Limb (tissue), 2 donors: ENCODE data around the gene ITGB7.
A peak's percentile ranks its signal among the peaks of the same experiment; 100 is the strongest.

Experiments
- DNase-seq, 2 donors: peaks; one replicate each; pipeline ENCODE4 v3.0.0-alpha.2; 2016; ENCODE audit errors: extremely low spot score in 2 of 2

Gene ITGB7

DNA sequence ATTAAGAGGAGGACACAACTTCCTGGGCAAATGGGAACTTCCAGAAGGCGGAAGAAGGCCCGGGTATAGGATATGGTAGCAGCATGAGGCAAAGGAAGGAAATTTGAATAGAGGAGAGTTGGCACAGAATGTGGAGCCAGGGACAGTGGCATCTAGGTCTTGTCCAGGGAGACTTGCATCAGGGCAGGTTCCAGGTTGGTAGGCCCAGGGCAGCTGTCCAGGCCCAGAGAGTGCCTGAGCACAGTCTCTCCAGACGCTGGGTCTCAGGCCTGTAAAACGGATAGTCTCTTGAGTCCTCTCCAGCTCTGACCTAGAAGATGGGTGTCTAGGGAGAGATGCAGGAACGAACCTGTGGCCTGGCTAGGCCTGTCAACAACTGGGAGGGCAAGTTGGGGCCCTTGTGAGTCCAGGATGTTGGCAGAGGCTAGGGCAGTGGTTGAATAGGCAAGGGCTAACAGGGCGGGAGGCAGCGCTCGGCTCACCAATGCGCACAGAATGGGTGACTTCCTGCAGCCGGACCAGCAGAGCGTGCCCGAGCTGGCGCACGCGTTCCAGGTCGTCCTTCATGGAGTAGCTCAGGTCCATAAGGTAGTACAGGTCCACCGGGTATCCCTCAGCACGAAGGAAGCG lies 9.9 kb downstream of the ITGB7 start:
- no peak for DNase-seq

DNA sequence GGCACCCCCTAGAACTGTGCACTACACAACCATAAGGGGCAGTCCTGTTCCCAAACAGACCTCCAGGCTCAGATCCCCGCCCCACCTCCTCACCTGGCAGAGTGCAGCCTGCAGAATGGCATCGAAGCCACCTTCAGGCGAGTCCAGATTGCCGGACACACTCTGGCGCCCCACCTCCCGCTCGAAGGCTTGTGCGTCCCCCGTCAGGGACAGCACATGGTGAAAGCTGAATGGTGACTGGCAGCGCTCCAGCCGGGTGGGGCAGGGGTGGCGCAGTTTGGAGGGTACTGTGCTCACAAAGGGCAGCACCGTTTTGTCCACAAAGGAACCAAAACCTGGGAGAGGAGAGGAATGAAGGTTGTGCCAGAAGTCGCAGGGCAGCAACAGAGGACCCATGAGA lies 10.6 kb downstream of the ITGB7 start:
- DNase-seq: no peak

DNA sequence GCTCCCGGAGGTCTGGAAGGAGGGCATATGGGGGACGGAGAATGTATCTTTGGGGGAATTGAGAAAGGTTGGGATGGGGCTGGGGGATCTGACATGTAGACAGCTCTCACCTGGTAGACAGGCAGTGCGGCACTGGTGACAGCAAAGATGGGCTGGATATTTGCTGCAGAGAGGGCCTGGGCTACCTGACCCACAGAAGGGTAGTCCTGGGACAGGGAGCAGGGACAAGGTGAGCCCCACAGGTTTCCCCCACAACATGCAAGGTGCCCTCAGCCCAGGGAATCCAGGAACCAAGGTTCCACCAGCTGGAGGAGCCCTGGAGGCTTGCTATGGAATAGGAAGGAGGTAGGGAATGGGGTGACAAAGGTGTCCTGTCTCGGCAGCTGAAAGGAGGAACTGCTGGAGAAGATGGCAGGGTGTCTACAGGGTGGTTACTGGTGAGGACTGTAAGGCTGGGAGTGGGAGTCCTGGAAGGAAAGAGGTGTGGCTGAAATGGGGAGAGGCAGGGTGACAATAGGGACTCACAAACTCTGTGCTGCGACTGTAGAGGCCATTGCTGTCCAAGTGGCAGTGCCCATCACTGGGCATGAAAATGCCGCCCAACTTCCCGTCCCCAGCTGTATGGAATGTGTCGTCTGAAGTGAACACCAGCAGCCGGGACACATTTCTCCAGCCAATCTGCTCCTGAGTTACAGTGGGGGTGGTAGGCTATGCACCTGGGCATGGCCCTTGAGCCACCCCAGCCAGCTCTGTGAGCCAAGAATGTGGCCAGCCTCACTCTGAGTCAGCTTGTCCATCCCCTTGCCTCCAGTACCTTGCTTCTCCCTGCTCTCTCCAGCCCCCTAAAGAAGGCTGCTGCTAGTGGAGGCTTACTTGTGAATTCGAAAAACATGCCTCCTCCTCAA lies 11.3 kb downstream of the ITGB7 start:
- DNase-seq: no peak

DNA sequence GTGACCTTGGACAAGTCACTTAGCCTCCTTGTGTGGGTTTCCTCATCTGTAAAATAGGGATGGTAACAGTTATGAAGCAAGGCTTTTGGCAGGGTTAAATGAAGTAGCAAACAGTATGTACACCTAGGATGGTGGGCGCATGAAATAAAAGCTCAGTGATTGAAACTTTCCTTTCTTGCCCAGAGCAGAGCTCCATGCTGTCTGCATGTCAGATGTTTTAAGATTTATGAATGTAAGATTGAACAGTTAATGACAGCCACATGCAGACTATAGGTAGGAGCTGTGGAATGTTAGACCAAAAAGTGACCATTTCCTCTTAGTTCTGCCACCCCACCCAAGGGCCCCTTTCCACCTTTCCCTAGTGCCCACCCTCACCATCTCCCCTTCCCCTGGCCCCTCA lies 12.1 kb downstream of the ITGB7 start:
- DNase-seq: no peak

DNA sequence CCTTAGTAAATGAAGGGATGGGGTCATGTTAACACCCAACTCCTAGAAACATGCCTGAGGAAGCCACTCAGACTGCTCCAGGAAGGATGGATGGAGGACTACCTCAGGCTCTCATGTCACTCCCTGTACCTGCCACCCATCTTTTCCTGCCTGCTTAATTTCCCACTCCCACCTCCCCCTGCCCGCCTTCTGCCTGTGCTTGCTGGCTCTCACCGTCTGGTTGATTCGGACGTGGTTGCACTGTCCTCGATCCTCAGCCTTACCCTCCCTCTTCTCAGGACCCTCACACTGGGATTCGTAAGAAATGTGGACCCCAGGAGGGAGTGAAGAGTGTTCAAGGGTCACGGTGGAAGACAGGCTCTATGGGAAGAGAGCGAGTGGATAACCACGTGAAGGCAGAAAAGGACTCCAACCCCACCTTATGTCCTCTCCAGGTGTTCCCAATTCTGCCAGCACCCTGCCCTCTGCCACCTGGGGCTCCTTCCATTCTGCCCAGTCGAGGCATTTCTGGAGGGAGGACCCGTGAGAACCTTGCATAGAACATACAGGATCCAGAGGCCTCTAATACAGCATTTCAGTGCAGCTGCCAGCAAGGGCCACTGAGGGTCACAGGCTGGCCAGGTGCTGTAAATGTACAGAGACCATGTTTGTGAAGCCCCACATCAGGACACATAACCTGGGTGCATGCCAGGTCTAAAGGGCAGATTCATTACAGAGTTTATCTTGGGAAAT lies 12.9 kb downstream of the ITGB7 start:
- no peak for DNase-seq

DNA sequence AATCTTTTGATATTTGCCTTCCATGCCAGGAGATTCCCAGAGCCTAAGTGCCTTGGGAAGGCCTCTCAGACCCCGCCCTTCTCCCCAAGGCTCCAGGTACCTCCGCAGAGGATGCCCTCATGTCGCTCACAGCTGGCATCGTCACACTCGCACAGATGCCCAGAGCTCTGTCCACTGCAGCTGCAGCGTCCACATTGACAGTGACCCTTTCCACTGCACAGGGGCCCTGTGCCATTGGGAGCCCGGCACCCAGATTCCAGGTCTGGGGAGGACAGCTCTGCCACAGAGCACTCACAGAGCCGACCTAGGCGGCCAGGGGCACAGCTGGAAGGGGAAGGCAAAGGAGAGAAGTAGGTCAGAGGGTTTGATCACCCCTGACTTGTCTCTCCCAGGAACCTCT lies 14.0 kb downstream of the ITGB7 start:
- DNase-seq: no peak

DNA sequence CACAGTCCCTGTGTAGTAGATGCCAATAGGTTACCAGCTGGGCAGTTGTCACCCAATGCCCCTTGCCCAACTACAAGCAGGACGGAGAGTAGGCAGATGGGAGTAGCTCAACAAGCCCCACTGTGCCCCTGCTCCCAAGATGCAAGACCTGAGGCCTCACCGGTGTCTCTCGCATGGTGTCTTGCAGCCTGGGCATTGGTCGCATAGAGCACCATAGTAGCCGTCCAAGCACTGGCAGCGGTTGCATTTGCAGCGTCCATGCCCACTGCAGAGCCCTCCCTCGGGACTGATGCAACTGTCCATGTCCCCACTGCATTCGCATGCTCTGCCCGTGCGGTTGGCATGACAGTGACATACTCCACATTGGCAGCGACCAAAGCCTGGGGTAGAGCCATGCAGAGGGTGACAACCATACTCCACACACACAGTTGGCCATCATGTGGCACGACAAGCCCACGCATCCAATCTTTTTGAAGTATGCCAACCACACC lies 14.5 kb downstream of the ITGB7 start:
- no peak for DNase-seq

DNA sequence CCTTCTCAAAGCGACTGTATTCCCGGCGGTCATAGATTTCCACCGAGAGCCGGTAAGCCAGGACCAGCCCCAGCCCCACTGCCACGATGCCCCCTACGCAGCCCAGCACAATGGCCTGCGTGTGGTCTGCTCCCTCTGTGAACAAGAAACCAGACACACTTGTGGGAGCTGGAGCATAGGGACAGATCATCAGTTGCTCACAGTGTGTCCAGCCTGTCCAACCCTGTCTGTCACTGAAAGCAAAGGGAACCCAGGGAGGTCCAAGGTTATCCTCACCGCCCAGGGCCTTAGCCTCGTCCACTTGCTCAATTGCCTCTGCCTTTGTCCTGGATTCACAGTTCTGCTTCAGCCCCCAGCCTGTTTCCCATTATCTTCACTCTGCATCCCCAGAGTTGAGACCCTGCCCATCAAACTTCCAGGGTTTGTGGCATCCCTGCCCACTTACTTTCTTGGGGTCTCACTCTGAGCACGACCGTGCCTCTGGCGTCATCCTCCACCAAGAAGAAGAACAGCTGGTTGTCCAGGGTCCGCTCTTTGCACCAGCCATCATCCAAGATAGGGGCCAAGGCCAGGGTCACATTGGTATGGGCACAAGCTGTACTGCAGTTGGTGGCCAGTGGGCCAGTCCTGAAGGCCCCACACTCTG lies 15.0 kb downstream of the ITGB7 start:
- no peak for DNase-seq

DNA sequence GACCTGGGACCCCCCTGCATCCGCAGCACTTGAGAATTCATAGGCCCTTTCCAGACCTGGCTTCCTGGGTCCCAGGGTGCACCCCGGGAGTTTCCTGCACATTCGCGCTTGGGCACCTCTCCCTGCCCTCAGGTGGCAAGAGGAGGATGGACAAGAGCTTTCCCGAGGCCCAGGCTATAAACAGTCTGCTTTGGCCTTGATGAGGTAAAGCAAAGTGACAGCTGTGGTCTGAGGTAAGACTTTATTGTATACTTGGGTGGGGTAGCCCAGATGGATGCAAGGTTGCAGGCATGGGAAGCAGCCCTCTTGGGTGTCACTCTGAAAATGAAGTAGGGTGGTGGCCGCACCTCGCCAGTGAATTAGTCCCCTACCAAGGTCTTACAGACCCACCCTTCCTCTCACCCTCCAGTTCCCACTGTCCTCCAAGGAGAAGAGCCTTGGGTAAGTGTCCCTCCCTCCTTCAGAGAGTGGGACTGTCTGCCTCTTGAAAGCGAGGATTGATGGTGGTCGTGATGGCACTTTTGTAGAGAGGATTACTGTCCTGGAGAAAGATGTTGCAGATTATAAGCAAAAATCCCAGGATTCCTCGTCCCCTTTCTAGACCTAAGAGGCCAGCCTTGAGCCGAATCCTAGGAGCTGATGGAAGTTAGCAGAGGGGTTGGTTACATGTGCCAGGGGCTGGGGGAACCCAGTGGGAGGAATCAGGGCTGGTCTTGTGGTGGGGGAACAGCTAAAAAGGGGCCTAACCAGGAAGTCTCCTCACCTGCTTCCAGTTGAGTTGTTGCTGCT lies 15.8 kb downstream of the ITGB7 start:
- DNase-seq: no peak

DNA sequence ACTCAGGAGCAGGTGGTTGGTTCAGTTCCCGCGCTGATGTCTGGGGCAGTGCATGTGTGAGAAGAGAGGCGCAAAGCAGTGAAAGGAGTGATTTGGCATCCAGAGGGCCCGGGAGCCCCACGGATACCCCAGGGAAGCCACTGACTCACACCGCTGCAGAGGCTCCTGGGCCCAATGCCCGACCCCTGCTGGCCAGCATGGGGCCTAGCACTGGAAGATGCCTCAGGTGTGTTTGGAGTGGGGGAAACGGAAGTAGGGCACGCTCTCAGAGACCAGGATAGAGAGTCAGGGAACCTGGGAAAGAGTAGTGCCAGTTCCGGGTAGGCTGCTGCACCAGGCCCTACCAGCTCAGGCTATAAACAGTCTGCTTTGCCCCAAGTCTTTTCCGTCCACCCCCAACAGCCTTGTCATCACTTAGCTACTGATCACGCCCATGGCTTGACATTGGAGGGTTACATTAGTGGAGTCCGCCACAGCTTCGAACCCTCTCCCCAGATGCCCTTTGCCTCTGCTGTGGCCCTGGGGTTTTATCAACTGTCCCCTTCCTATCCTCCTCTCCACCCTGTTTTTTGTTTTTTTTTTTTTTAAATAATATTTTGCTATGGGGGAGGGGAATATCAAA lies 16.8 kb downstream of the ITGB7 start:
- DNase-seq: no peak

DNA sequence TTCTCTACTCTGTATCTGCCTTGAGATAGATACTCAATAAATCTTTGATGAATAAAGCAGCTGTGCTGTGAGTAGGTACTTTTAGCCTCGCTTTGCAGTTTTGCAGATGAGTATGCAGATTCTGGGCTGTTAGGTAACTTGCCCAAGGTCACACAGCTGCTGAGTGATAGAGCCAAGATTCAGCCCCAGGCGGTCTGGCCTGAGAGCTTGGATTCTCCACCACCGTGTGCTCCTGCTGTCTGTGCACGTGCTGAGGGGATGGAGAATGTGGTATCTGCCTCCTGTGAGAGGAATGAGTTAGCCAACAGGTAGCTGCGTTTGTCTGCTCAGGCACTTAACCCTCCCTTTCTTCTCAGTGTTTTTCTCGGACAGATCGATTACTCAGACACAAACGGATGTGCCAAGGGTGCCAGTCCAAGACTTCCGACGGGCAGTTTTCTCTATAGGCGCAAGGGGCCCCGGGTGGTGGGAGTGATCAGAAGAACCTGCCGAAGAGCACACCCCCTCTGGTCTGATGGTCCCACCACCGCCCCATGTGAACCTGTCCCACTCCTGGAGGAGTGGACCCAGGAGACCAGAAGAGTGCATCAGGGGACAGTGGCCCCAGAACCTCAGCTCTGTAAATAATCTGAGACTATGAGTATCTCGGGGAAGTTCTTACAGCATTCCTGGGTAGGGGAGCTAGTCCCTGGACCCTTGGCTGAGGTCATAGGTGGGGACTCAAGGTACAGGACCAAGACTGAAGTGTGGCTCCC lies 19.7 kb downstream of the ITGB7 start:
- DNase-seq: no peak

DNA sequence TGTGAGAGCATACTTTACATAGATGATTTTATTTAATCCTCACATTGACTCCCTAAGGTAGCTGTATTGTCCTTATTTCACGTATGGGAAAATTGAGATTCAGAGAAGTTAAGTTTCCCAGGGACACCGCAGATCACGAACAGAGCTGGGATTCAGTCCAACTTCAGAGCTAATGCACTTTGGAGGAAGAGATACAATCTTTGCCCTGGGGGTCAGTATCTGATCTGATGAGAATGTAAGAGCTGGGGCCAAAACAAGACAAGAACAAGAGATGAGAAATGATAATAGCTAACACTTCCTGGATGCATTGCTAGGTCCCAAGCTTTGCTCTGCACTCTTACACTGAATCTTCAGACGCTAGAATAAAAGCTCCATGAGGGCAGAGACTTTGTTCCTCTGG lies 20.3 kb downstream of the ITGB7 start:
- DNase-seq: no peak

DNA sequence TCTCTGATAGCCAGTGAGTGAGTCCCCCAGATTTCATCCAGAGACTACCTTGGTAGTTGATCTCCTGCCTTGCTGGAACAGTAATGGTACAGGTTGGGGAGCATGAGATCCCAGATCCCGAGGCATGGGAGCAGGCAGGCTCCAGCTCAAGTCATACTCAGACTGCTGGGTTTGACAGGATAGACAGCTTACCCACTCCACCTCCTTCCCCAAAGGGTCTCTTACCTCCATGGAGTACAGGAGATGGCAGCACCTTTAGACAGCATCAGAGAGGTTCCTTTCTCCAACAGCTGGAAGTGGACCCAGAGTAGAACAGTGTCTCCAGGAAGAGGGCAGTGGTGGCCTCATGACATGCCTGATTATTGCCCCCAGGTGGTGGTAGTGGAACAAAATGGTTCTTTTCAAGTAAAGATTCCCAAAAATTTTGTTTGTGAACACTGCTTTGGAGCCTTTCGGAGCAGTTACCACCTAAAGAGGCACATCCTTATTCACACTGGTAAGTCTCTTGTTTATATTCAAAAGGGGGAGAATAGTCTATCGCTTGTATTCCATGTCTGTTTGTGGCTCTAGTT lies 21.4 kb downstream of the ITGB7 start:
- no peak for DNase-seq

DNA sequence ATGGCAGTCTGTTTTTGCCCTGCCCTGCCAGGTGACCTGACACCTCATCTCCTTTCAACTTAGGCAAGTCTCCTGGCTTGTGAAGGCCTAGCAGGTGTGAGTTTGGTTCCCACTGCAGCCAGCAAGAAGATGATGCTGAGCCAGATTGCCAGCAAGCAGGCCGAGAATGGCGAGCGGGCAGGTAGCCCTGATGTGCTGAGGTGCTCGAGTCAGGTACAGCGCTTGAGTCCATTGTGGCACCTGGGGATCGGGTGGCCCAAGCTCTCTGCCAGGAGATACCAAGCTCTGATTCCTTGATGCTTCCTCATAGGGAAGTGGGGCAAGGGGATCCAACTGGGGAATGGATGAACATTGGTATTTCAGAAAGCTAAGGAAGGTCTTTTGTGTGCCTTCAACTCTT lies 22.2 kb downstream of the ITGB7 start:
- DNase-seq: no peak

DNA sequence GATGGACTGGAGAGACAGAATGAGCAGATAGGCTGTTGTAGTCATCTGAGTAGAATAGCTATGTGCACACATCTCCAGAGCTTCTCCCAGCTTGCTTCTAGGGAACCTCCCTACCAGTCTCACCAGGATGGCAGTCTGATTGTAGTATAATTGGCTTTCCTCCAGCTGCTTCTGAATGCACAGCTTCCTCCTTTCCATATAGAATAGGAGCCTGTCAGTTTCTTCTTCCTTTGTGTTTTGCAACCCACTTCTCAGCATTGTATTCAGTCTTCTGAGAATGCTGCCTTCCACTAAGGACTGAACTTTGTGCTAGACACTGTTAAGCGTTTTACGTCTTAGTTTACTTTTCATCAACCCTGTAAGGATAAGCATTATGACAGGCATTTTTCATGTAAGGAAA lies 24.1 kb downstream of the ITGB7 start:
- DNase-seq: no peak

DNA sequence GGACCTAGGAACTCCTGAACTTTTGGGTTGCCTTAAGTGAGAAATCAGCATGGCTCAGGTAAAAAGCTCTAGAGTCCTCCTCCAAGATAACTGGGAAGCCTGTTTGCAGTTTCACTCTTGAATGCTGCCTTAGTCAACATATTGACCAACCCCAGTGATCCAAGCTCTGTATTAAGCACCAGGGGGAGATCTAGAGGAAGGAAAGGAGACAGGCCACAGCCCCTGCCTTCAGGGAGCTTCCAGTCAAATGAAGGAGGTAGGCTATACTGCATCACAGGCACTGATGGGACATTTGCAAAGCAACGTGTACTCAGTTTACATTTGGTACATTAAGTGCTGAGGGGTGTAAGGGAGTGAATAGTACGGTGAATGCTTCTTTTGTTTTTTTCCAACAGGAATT lies 25.1 kb downstream of the ITGB7 start:
- DNase-seq: no peak

DNA sequence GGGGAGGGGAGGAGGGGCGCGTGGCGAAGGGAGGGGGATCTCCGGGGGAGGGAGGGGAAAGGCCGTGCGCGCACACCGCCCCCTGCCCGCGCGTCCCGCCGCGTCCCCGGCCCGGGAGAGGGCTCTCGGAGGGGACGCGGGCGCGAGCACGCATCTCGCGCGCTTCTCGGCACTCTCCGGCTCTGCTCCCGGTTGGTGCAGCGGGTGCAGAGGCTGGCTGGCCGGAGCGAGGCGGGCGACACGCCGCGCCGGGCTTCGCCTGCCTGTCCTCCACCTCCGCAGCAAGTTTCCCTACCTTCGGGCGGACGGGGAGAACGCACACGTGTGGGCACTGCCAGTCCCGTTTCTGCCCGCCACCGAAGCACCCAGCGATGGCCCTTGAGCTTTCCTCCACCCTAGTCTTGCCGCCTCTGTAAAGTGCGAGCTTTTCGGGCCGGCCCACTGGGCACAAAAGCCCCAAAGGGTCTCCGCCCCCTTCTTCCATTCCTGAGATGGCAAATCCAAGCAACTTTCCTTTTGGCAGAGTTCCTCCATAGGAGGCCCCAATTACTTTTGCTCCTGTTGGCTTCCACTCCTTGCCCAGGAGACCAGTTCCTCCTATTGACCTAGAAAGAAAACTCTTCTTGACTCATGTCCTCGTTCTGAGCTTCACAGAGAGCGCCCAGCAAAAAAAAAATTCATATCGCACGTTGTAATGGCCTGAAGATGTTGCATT lies 26.0 kb downstream of the ITGB7 start:
- peak; percentile 75 to 92 for DNase-seq

DNA sequence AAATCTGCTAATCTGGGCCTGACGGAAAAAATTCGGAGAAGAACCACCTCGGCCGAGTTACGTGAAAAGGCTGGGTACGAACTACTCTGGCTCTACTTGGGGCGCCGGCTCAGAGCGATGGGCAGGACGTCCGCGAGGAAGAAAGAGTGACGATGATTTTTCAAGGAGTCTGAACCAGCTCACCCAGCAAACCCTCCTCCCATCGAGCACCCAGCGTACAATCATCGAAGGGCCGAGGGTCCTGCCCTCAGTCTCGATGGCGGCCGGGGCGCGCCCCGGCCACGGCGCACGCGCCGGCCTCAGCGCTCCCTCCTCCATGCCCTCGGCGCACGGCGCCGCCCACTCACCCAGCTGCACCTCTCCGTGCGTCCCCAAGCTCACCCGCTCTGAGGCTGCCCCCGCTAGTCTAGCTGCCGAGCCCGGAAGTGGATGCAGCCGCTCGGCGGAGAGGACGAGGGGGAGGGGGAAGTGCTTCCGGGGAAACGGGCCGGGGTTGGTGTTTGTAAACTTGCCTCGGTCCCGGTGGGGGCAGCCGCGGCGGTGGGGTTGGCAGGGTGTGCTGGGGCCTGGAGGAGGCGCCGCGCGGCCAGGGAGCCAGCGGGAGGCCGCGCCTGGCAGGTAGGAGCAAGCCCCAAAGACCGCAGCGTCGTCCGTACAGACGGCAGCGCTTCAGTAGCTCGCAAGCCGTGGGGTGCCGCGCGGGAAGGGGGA lies 26.7 kb downstream of the ITGB7 start, which contains the start of the genes CSAD and ZNF740:
CSAD (minus strand) TSS at position 706 of the 711 bp plus-strand sequence. CDS start 7,455 bp downstream, outside the sequence.
ZNF740 (plus strand) TSS at position 503 of the 711 bp plus-strand sequence. CDS start 1,262 bp downstream, outside the sequence.
- peak; percentile 97 to 98 for DNase-seq
